H9 (cell line): ENCODE results near the gene SUOX. TPM values are rescaled to one million over a fixed set of nuclear protein-coding genes. Genes with fewer than 3 reads are reported as not detected.

Source experiments
- DNase-seq: peaks from one replicate; pipeline ENCODE4 v3.0.0-alpha.2; 2017
- H2AFZ ChIP-seq: one replicate; pipeline ENCODE4 v1.6.1; 2013; ENCODE audit warnings: mild to moderate bottlenecking, low read length, control low read depth, moderate library complexity
- H2AK5ac ChIP-seq: 2 replicates; pipeline ENCODE4 v1.6.1; 2013; ENCODE audit warnings: low read length, control low read depth, mixed read lengths; ENCODE audit not compliant: insufficient read length
- H2BK120ac ChIP-seq: one replicate; pipeline ENCODE4 v1.6.1; 2013; ENCODE audit warnings: low read depth, mild to moderate bottlenecking, low read length, control low read depth, inconsistent platforms; ENCODE audit not compliant: poor library complexity, severe bottlenecking
- H2BK12ac ChIP-seq: 2 replicates; pipeline ENCODE4 v1.6.1; 2013; ENCODE audit warnings: low read length, control low read depth, mixed read lengths, low read depth; ENCODE audit not compliant: insufficient read length
- H2BK15ac ChIP-seq: 2 replicates; pipeline ENCODE4 v1.6.1; 2013; ENCODE audit warnings: low read depth, low read length, control low read depth
- H2BK20ac ChIP-seq: one replicate; pipeline ENCODE4 v1.6.1; 2013; ENCODE audit warnings: low read depth, mild to moderate bottlenecking, low read length, control low read depth, inconsistent platforms; ENCODE audit not compliant: poor library complexity, severe bottlenecking
- H2BK5ac ChIP-seq: 2 replicates; pipeline ENCODE4 v1.6.1; 2013; ENCODE audit warnings: low read length, control low read depth, mixed read lengths; ENCODE audit not compliant: insufficient read length
- H3K14ac ChIP-seq: 2 replicates; pipeline ENCODE4 v1.6.1; 2013; ENCODE audit warnings: low read length, control low read depth; ENCODE audit not compliant: insufficient read depth
- H3K18ac ChIP-seq: 2 replicates; pipeline ENCODE4 v1.6.1; 2013; ENCODE audit warnings: low read depth, mild to moderate bottlenecking, mixed read lengths, low read length, control low read depth; ENCODE audit not compliant: insufficient read length
- H3K23ac ChIP-seq: 2 replicates; pipeline ENCODE4 v1.6.1; 2013; ENCODE audit warnings: low read length, control low read depth, mixed read lengths, low read depth; ENCODE audit not compliant: insufficient read length
- H3K23me2 ChIP-seq: 2 replicates; pipeline ENCODE4 v1.6.1; 2013; ENCODE audit warnings: low read depth, mild to moderate bottlenecking, mixed read lengths, low read length, control low read depth; ENCODE audit not compliant: insufficient read length, poor library complexity, severe bottlenecking
- H3K27ac ChIP-seq: 2 replicates; pipeline ENCODE4 v1.5.1; 2013; ENCODE audit warnings: low read length, control low read depth, mixed read lengths, low read depth; ENCODE audit not compliant: insufficient read length
- H3K27me3 ChIP-seq: 2 replicates; pipeline ENCODE4 v1.6.1; 2013; ENCODE audit warnings: low read length, control low read depth, inconsistent platforms; ENCODE audit not compliant: insufficient read depth
- H3K4ac ChIP-seq: 2 replicates; pipeline ENCODE4 v1.6.1; 2013; ENCODE audit warnings: low read depth, mild to moderate bottlenecking, control low read depth, inconsistent platforms, low read length, moderate library complexity
- H3K4me1 ChIP-seq: 2 replicates; pipeline ENCODE4 v1.6.1; 2013; ENCODE audit warnings: low read length, control low read depth, inconsistent platforms; ENCODE audit not compliant: insufficient read depth
- H3K4me2 ChIP-seq: 2 replicates; pipeline ENCODE4 v1.6.1; 2013; ENCODE audit warnings: low read length, control low read depth, mixed read lengths; ENCODE audit not compliant: insufficient read length, insufficient read depth
- H3K56ac ChIP-seq: 2 replicates; pipeline ENCODE4 v1.6.1; 2013; ENCODE audit warnings: low read depth, mild to moderate bottlenecking, mixed read lengths, low read length, control low read depth; ENCODE audit not compliant: insufficient read length
- H3K79me1 ChIP-seq: 2 replicates; pipeline ENCODE4 v1.6.1; 2013; ENCODE audit warnings: low read depth, mild to moderate bottlenecking, moderate library complexity, low read length, control low read depth, inconsistent platforms; ENCODE audit not compliant: insufficient read depth, poor library complexity, severe bottlenecking
- H3K79me2 ChIP-seq: 2 replicates; pipeline ENCODE4 v1.6.1; 2013; ENCODE audit warnings: low read length, control low read depth, inconsistent platforms; ENCODE audit not compliant: insufficient read depth
- H3K9ac ChIP-seq: 2 replicates; pipeline ENCODE4 v1.6.1; 2013; ENCODE audit warnings: low read length, control low read depth, mixed read lengths; ENCODE audit not compliant: insufficient read length; ENCODE audit errors: extremely low read depth
- H3K9me3 ChIP-seq: one replicate; pipeline ENCODE4 v1.6.1; 2013; ENCODE audit warnings: low read depth, low read length, inconsistent platforms; ENCODE audit not compliant: control insufficient read depth
- H3T11ph ChIP-seq: one replicate; pipeline ENCODE4 v1.6.1; 2013; ENCODE audit warnings: mild to moderate bottlenecking, low read length, control low read depth, inconsistent platforms
- H4K20me1 ChIP-seq: one replicate; pipeline ENCODE4 v1.6.1; 2013; ENCODE audit not compliant: control insufficient read depth, insufficient read length, insufficient read depth
- H4K5ac ChIP-seq: 2 replicates; pipeline ENCODE4 v1.6.1; 2013; ENCODE audit warnings: low read depth, mild to moderate bottlenecking, mixed read lengths, low read length, control low read depth; ENCODE audit not compliant: insufficient read length
- H4K8ac ChIP-seq: replicated peaks from 2 replicates; pipeline ENCODE4 v1.6.1; 2013; ENCODE audit warnings: low read length, control low read depth, mixed read lengths, low read depth; ENCODE audit not compliant: insufficient read length
- H4K91ac ChIP-seq: 2 replicates; pipeline ENCODE4 v1.6.1; 2013; ENCODE audit warnings: low read depth, mild to moderate bottlenecking, moderate library complexity, mixed read lengths, low read length, control low read depth; ENCODE audit not compliant: insufficient read length
- H3K27ac Mint-ChIP-seq, 3 experiments: 2 replicates in 2 of 3; 3 replicates in 1 of 3; pipeline ENCODE4 v1.8.0; 2020 to 2021; ENCODE audit warnings: mixed read lengths in 3 of 3, mild to moderate bottlenecking in 1 of 3, moderate library complexity in 1 of 3
- H3K27me3 Mint-ChIP-seq: 2 replicates; pipeline ENCODE4 v1.8.0; 2021; ENCODE audit warnings: low read depth, mild to moderate bottlenecking, moderate library complexity, mixed read lengths
- H3K36me3 Mint-ChIP-seq, 3 experiments: 2 replicates in 2 of 3; 3 replicates in 1 of 3; pipeline ENCODE4 v1.8.0; 2020 to 2021; ENCODE audit warnings: low read depth in 3 of 3, mixed read lengths in 3 of 3; ENCODE audit not compliant: insufficient read depth in 1 of 3
- H3K4me1 Mint-ChIP-seq, 2 experiments: 2 replicates each; pipeline ENCODE4 v1.8.0; 2020; ENCODE audit warnings: mixed read lengths in 2 of 2
- H3K4me3 Mint-ChIP-seq, 2 experiments: 2 replicates in 1 of 2; 3 replicates in 1 of 2; pipeline ENCODE4 v1.8.0; 2020 to 2021; ENCODE audit warnings: mild to moderate bottlenecking in 2 of 2, mixed read lengths in 2 of 2, moderate library complexity in 1 of 2
- H3K9me3 Mint-ChIP-seq, 2 experiments: 2 replicates in 1 of 2; 3 replicates in 1 of 2; pipeline ENCODE4 v1.8.0; 2020; ENCODE audit warnings: mild to moderate bottlenecking in 2 of 2, mixed read lengths in 2 of 2, moderate library complexity in 1 of 2
- total RNA-seq: library from RNA; stranded (reverse); gene quantifications from 2 replicates; pipeline ENCODE4 v1.2.1, GENCODE V29; 2021
- TF ChIP-seq, protein P1 (sequence below): fragments of 200-600 bp; sonication (generic); conservative IDR thresholded peaks from 3 replicates; pipeline ENCODE4 v1.8.0; 2021; ENCODE audit warnings: antibody characterized with exemption, mild to moderate bottlenecking

The SUOX gene
- total RNA-seq, 1 experiment from 2014 or later = 21.0 TPM

- Histone ChIP-seq H3K79me1 (no peaks in the 10 kb centered on the region), H3K9me3 (no peaks in the 10 kb centered on the region), H4K8ac (no peak overlapping the region), H3K27ac (no peak overlapping the region), H3K4me2 (no peak overlapping the region), H3K14ac (no peak overlapping the region), H4K20me1 (no peaks in the 10 kb centered on the region), H3K56ac (no peak overlapping the region), H3K79me2 (no peaks in the 10 kb centered on the region), H2BK5ac (no peak overlapping the region), H4K91ac (no peak overlapping the region), H2BK20ac (no peak overlapping the region), H3K9ac (no peak overlapping the region), H3K4me1 (no peaks in the 10 kb centered on the region), H2BK120ac (no peak overlapping the region), H2AK5ac (no peak overlapping the region), H2BK12ac (no peak overlapping the region), H4K5ac (no peak overlapping the region), H2AFZ (no peak overlapping the region), H3K18ac (no peak overlapping the region), H3K23ac (no peak overlapping the region), H2BK15ac (no peak overlapping the region), H3K23me2 (no peaks in the 10 kb centered on the region), H3K4ac (no peak overlapping the region), H3T11ph (no peak overlapping the region), H3K27me3 (no peaks in the 10 kb centered on the region)
- DNase-seq = no peak
- no peaks in the 10 kb centered on the region for H3K9me3 Mint-ChIP-seq
- no peaks in the 10 kb centered on the region for H3K27me3 Mint-ChIP-seq
- peak overlapping the region in 1 of 3 experiments; percentile 6; a peak in 3 of 7 replicates for H3K27ac Mint-ChIP-seq
- H3K36me3 Mint-ChIP-seq = peaks cover 25 to 74% (median 57%) of the 10 kb centered on the region in 3 experiments; a peak in 6 of 7 replicates
- no peaks in the 10 kb centered on the region for H3K4me1 Mint-ChIP-seq
- TF ChIP-seq, protein P1, sequence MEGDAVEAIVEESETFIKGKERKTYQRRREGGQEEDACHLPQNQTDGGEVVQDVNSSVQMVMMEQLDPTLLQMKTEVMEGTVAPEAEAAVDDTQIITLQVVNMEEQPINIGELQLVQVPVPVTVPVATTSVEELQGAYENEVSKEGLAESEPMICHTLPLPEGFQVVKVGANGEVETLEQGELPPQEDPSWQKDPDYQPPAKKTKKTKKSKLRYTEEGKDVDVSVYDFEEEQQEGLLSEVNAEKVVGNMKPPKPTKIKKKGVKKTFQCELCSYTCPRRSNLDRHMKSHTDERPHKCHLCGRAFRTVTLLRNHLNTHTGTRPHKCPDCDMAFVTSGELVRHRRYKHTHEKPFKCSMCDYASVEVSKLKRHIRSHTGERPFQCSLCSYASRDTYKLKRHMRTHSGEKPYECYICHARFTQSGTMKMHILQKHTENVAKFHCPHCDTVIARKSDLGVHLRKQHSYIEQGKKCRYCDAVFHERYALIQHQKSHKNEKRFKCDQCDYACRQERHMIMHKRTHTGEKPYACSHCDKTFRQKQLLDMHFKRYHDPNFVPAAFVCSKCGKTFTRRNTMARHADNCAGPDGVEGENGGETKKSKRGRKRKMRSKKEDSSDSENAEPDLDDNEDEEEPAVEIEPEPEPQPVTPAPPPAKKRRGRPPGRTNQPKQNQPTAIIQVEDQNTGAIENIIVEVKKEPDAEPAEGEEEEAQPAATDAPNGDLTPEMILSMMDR = no peak
- H3K4me3 Mint-ChIP-seq = no peak overlapping the region; a peak in 1 of 5 replicates
Observed at GRCh38 chr12:56029166-56029519, 32.1 kb downstream of the SUOX start.
